ENCODE data around the gene EFL1. TPM values are rescaled to one million over a fixed set of nuclear protein-coding genes. Genes with fewer than 3 reads are reported as not detected.
A peak's percentile ranks its signal among the peaks of the same experiment; 100 is the strongest.
"Not testable (repeated sequence)": the region's sequence is repeated elsewhere in the genome, so short reads cannot be mapped to it uniquely, and the experiment has no call there.

The EFL1 gene
- total and polyA plus RNA-seq, 9 donors, result 11.3 to 17.4 (median 11.8) TPM

- not testable (repeated sequence) for H3K36me3 ChIP-seq (ENCODE audit: control insufficient read depth, insufficient read depth, low read length); H3K4me3 ChIP-seq (ENCODE audit: low read length); H3K27me3 ChIP-seq (ENCODE audit: control insufficient read depth, insufficient read depth, low read length); H3K9me3 ChIP-seq (replicated peaks; ENCODE audit: control insufficient read depth, low read depth, low read length); H3K27ac ChIP-seq (ENCODE audit: low read length); H3K4me1 ChIP-seq (ENCODE audit: control insufficient read depth, insufficient read depth, low read length); DNase-seq
- no CpG with 5 or more reads among the region's 2 CpGs for WGBS (ENCODE audit: insufficient coverage)
Measured at GRCh38 chr15:82204575-82204974, 58.0 kb downstream of the EFL1 start.

GRCh38 chr15:82197733-82198594, 64.6 kb downstream of the EFL1 start:
- no peaks in the 10 kb centered on the region for H3K36me3 ChIP-seq (ENCODE audit: control insufficient read depth, insufficient read depth, low read length)
- H3K27ac ChIP-seq (ENCODE audit: low read length), result no peak overlapping the region
- H3K4me3 ChIP-seq (ENCODE audit: low read length), result no peak overlapping the region
- 4% methylated on average over 5 of the region's 8 CpGs for WGBS (ENCODE audit: insufficient coverage)
- no peaks in the 10 kb centered on the region for H3K27me3 ChIP-seq (ENCODE audit: control insufficient read depth, insufficient read depth, low read length)
- H3K4me1 ChIP-seq (ENCODE audit: control insufficient read depth, insufficient read depth, low read length), result no peaks in the 10 kb centered on the region
- peak; percentile 86 for DNase-seq
- H3K9me3 ChIP-seq (replicated peaks; ENCODE audit: control insufficient read depth, low read depth, low read length), result no peaks in the 10 kb centered on the region

- no peak overlapping the region for H3K27ac ChIP-seq (ENCODE audit: low read length)
Measured at GRCh38 chr15:82196353-82196752, 66.2 kb downstream of the EFL1 start.

GRCh38 chr15:82195818-82196217, 66.7 kb downstream of the EFL1 start:
- H3K27ac ChIP-seq (ENCODE audit: low read length); H3K36me3 ChIP-seq (ENCODE audit: control insufficient read depth, insufficient read depth, low read length); H3K4me3 ChIP-seq (ENCODE audit: low read length); H3K4me1 ChIP-seq (ENCODE audit: control insufficient read depth, insufficient read depth, low read length); H3K9me3 ChIP-seq (replicated peaks; ENCODE audit: control insufficient read depth, low read depth, low read length); DNase-seq; H3K27me3 ChIP-seq (ENCODE audit: control insufficient read depth, insufficient read depth, low read length): not testable (repeated sequence)
- WGBS (ENCODE audit: insufficient coverage), result 94% methylated on average over 3 of the region's 7 CpGs

More at GRCh38 chr15:82196353-82196752, 66.2 kb downstream of the EFL1 start:
- DNase-seq, result no peak
- no CpG with 5 or more reads among the region's 2 CpGs for WGBS (ENCODE audit: insufficient coverage)
- no peaks in the 10 kb centered on the region for H3K4me1 ChIP-seq (ENCODE audit: control insufficient read depth, insufficient read depth, low read length)
- H3K9me3 ChIP-seq (replicated peaks; ENCODE audit: control insufficient read depth, low read depth, low read length), result no peaks in the 10 kb centered on the region
- no peaks in the 10 kb centered on the region for H3K27me3 ChIP-seq (ENCODE audit: control insufficient read depth, insufficient read depth, low read length)
- no peaks in the 10 kb centered on the region for H3K36me3 ChIP-seq (ENCODE audit: control insufficient read depth, insufficient read depth, low read length)
- H3K4me3 ChIP-seq (ENCODE audit: low read length), result no peak overlapping the region

GRCh38 chr15:82194488-82194887, 68.0 kb downstream of the EFL1 start:
- not testable (repeated sequence) for H3K27ac ChIP-seq (ENCODE audit: low read length); H3K27me3 ChIP-seq (ENCODE audit: control insufficient read depth, insufficient read depth, low read length); DNase-seq; H3K4me3 ChIP-seq (ENCODE audit: low read length); H3K36me3 ChIP-seq (ENCODE audit: control insufficient read depth, insufficient read depth, low read length); H3K9me3 ChIP-seq (replicated peaks; ENCODE audit: control insufficient read depth, low read depth, low read length); H3K4me1 ChIP-seq (ENCODE audit: control insufficient read depth, insufficient read depth, low read length)
- no CpG with 5 or more reads among the region's 6 CpGs for WGBS (ENCODE audit: insufficient coverage)

- H3K4me3 ChIP-seq (ENCODE audit: low read length); H3K27ac ChIP-seq (ENCODE audit: low read length): not testable (repeated sequence)
Measured at GRCh38 chr15:82193435-82193834, 69.1 kb downstream of the EFL1 start.

GRCh38 chr15:82192394-82192793, 70.1 kb downstream of the EFL1 start:
- H3K36me3 ChIP-seq (ENCODE audit: control insufficient read depth, insufficient read depth, low read length); H3K4me3 ChIP-seq (ENCODE audit: low read length); H3K27me3 ChIP-seq (ENCODE audit: control insufficient read depth, insufficient read depth, low read length); H3K4me1 ChIP-seq (ENCODE audit: control insufficient read depth, insufficient read depth, low read length); DNase-seq; H3K27ac ChIP-seq (ENCODE audit: low read length); H3K9me3 ChIP-seq (replicated peaks; ENCODE audit: control insufficient read depth, low read depth, low read length): not testable (repeated sequence)
- WGBS (ENCODE audit: insufficient coverage), result 60% methylated on average over 1 of the region's 4 CpGs

More at GRCh38 chr15:82193435-82193834, 69.1 kb downstream of the EFL1 start:
- not testable (repeated sequence) for DNase-seq; H3K9me3 ChIP-seq (replicated peaks; ENCODE audit: control insufficient read depth, low read depth, low read length); H3K27me3 ChIP-seq (ENCODE audit: control insufficient read depth, insufficient read depth, low read length); H3K4me1 ChIP-seq (ENCODE audit: control insufficient read depth, insufficient read depth, low read length); H3K36me3 ChIP-seq (ENCODE audit: control insufficient read depth, insufficient read depth, low read length)
- WGBS (ENCODE audit: insufficient coverage), result no CpG with 5 or more reads among the region's 1 CpG

- 73% methylated on average over 2 of the region's 6 CpGs for WGBS (ENCODE audit: insufficient coverage)
- DNase-seq, result no peak
- no peak overlapping the region for H3K4me3 ChIP-seq (ENCODE audit: low read length)
Measured at GRCh38 chr15:82186719-82187406, 75.7 kb downstream of the EFL1 start.

GRCh38 chr15:82186161-82186560, 76.4 kb downstream of the EFL1 start:
- Histone ChIP-seq H3K36me3 (ENCODE audit: control insufficient read depth, insufficient read depth, low read length) (no peaks in the 10 kb centered on the region), H3K9me3 (replicated peaks; ENCODE audit: control insufficient read depth, low read depth, low read length) (no peaks in the 10 kb centered on the region), H3K4me3 (ENCODE audit: low read length) (no peak overlapping the region), H3K27me3 (ENCODE audit: control insufficient read depth, insufficient read depth, low read length) (no peaks in the 10 kb centered on the region), H3K4me1 (ENCODE audit: control insufficient read depth, insufficient read depth, low read length) (peaks cover 4% of the 10 kb centered on the region), H3K27ac (ENCODE audit: low read length) (no peak overlapping the region)
- no peak for DNase-seq
- no CpG with 5 or more reads among the region's 2 CpGs for WGBS (ENCODE audit: insufficient coverage)

More at GRCh38 chr15:82186719-82187406, 75.7 kb downstream of the EFL1 start:
- no peaks in the 10 kb centered on the region for H3K27me3 ChIP-seq (ENCODE audit: control insufficient read depth, insufficient read depth, low read length)
- H3K9me3 ChIP-seq (replicated peaks; ENCODE audit: control insufficient read depth, low read depth, low read length), result no peaks in the 10 kb centered on the region
- H3K27ac ChIP-seq (ENCODE audit: low read length), result no peak overlapping the region
- no peaks in the 10 kb centered on the region for H3K36me3 ChIP-seq (ENCODE audit: control insufficient read depth, insufficient read depth, low read length)
- peaks cover 4% of the 10 kb centered on the region for H3K4me1 ChIP-seq (ENCODE audit: control insufficient read depth, insufficient read depth, low read length)

- Histone ChIP-seq H3K4me3 (ENCODE audit: low read length) (no peak overlapping the region), H3K4me1 (ENCODE audit: control insufficient read depth, insufficient read depth, low read length) (peaks cover 4% of the 10 kb centered on the region), H3K27me3 (ENCODE audit: control insufficient read depth, insufficient read depth, low read length) (no peaks in the 10 kb centered on the region), H3K9me3 (replicated peaks; ENCODE audit: control insufficient read depth, low read depth, low read length) (no peaks in the 10 kb centered on the region), H3K27ac (ENCODE audit: low read length) (no peak overlapping the region), H3K36me3 (ENCODE audit: control insufficient read depth, insufficient read depth, low read length) (no peaks in the 10 kb centered on the region)
- DNase-seq, result no peak
Measured at GRCh38 chr15:82184776-82185175, 77.8 kb downstream of the EFL1 start.
